Fibroblast of peridontal ligament (primary cell): ENCODE data around the gene ANKEF1.
A peak's percentile ranks its signal among the peaks of the same experiment; 100 is the strongest.

ENCODE experiments used
- DNase-seq: peaks from one replicate; pipeline ENCODE4 v3.0.0-alpha.2; 2010; ENCODE audit errors: extremely low read depth

ANKEF1 gene

GRCh38 chr20:10080574-10080973 is 45.8 kb downstream of the ANKEF1 start:
- DNase-seq = no peak

- no peak for DNase-seq
Measured at GRCh38 chr20:10089871-10090587, 55.2 kb downstream of the ANKEF1 start.

- peak; percentile 83 for DNase-seq
Measured at GRCh38 chr20:10090588-10091166, 55.9 kb downstream of the ANKEF1 start.

GRCh38 chr20:10093087-10093591 is 58.4 kb downstream of the ANKEF1 start:
- peak; percentile 61 for DNase-seq

- peak; percentile 48 for DNase-seq
Measured at GRCh38 chr20:10094566-10095173, 59.9 kb downstream of the ANKEF1 start.

GRCh38 chr20:10096790-10097189 is 62.0 kb downstream of the ANKEF1 start:
- DNase-seq = no peak

GRCh38 chr20:10105046-10105445 is 70.3 kb downstream of the ANKEF1 start:
- DNase-seq = peak; percentile 24
